Measurements from ENCODE around the gene PADI2. TPM values are rescaled to one million over a fixed set of nuclear protein-coding genes. Genes with fewer than 3 reads are reported as not detected.
"Not testable (repeated sequence)": the region's sequence is repeated elsewhere in the genome, so short reads cannot be mapped to it uniquely, and the experiment has no call there.

Gene PADI2
- total RNA-seq, 1 donor, result 0.81 TPM

GRCh38 chr1:17091252-17091651, 28.0 kb downstream of the PADI2 start:
- no peak for DNase-seq (ENCODE audit: low read depth in 2 of 3, low spot score in 2 of 3)

DNA sequence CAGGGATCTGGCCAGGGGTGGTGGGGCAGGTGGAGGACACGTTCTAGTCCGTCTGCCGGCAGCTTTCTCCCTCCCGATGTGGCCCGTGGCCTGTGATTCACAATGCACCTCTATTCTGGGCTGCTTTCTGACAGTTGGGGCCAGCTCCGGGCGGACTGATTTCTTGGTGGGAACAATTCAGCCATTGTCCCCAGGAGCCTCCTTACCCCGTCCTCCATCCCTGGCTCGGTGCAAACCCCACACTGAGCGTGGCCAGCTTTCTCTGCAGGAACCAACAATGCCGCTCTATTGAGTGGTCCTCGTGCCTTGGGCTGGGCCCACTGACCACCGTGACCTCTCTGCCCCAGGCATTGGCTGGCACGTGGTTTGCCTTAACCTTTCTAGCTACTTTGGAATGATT, 29.7 kb downstream of the PADI2 start:
- DNase-seq (ENCODE audit: low read depth in 2 of 3, low spot score in 2 of 3), result no peak

- DNase-seq (ENCODE audit: low read depth in 2 of 3, low spot score in 2 of 3), result no peak
These were observed 32.5 kb downstream of the PADI2 start for GRCh38 chr1:17086751-17087150.

- DNase-seq (ENCODE audit: low read depth in 2 of 3, low spot score in 2 of 3), result no peak
These were observed 34.5 kb downstream of the PADI2 start for GRCh38 chr1:17084787-17085186.

DNA sequence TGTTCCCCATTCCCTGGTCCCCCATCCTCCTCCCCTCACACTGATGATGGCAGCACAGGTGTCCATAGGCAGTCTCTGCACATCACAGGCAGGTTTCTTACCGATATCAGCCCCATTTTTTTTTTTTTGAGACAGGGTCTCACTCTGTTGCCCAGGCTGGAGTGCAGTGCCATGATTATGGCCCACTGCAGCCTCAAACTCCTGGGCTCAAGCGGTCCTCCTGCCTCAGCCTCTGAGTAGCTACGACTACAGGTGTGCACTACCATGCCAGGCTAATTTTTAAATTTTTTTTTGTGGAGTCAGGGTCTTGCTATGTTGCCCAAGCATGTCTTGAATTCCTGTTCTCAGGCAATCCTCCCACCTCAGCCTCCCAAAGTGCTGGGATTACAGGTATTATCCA, 36.5 kb downstream of the PADI2 start:
- DNase-seq (ENCODE audit: low read depth in 2 of 3, low spot score in 2 of 3), result no peak

DNA sequence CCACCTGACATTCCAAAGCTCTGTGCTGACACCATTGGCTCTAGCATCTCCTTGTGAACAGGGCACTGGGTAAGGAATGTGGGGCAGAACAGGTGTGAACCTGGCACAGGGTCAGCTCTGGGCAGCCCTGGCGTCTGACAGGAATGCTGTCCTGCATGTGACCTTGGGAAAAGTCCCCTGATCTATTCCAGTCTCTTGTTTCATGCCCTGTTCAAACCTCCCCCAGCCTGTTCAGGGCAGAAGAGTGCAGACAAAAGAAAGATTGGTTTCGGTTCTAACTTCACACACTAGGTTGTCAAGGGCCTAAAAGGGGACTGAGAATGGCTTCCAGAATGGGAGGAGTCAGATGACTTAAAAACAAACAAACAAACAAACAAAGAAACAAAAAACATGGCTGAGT, 37.8 kb downstream of the PADI2 start:
- DNase-seq (ENCODE audit: low read depth in 2 of 3, low spot score in 2 of 3), result no peak

DNA sequence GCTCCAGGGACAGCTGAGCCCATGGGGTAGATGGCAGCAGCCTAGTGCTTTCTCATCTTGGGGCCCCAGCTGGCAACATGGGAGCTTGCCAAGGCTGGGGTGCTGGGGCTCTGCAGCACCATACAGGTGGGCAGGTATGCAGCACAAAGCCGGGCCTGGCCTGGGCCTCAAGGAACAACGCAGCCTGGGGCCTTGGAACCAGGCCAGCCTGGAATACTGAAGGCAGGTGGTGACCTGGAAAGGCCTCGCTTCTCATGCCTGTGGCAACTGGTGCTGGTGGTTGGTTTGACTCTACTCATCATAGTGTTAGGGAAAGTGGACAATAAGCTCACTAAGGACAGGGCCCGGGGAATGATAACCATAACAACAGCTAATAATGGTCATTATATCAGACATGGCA, 38.4 kb downstream of the PADI2 start:
- DNase-seq (ENCODE audit: low read depth in 2 of 3, low spot score in 2 of 3), result no peak

- no peak for DNase-seq (ENCODE audit: low read depth in 2 of 3, low spot score in 2 of 3)
These were observed 39.0 kb downstream of the PADI2 start for GRCh38 chr1:17080085-17080759.

DNA sequence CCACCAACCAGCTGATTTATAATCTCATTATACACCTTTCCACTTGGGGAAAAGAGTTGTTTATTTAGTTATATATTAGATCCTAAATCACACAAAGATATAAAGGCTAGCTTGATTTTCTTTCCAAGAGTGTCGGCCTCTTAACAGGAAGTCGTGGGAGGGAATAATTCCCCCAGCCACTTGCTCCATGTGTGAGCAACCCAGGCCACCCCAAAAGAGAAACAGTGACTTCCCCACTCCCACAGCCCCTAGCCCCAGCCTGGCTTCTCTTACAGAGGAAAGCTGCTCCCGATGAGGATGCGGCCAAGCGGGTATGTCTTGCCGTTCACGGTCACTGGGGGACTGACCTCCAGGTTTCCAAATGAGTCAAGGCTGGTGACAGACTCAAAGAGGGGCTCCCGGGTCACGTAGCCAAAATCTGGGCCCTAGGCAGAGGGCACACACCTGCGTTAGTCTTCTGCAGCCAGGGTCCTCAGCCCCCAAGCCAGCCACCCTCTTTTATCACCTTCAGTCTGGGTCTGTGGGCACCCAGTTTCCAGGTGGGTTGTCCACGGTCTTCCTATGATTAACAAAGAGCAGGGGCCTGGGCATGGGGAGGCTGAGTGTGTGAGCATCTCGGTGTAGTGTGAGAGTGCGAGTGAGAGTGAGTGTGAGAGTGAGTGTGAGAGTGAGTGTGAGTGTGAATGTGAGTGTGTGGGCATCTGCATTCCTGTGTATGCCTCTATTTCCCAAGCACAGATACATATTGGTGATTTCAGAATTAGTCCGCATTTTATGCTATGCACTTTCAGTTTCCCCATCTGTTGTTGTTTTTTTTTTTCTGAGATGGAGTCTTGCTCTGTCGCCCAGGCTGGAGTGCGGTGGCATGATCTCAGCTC, 40.0 kb downstream of the PADI2 start:
- DNase-seq (ENCODE audit: low read depth in 2 of 3, low spot score in 2 of 3), result no peak

GRCh38 chr1:17075470-17076255, 43.6 kb downstream of the PADI2 start:
- DNase-seq (ENCODE audit: low read depth in 2 of 3, low spot score in 2 of 3), result peak in 1 of 3 donors; percentile 18

GRCh38 chr1:17071794-17072193, 47.5 kb downstream of the PADI2 start:
- DNase-seq (ENCODE audit: low read depth in 2 of 3, low spot score in 2 of 3), result no peak

- no peak for DNase-seq (ENCODE audit: low read depth in 2 of 3, low spot score in 2 of 3)
These were observed 49.1 kb downstream of the PADI2 start for GRCh38 chr1:17070163-17070525.

DNA sequence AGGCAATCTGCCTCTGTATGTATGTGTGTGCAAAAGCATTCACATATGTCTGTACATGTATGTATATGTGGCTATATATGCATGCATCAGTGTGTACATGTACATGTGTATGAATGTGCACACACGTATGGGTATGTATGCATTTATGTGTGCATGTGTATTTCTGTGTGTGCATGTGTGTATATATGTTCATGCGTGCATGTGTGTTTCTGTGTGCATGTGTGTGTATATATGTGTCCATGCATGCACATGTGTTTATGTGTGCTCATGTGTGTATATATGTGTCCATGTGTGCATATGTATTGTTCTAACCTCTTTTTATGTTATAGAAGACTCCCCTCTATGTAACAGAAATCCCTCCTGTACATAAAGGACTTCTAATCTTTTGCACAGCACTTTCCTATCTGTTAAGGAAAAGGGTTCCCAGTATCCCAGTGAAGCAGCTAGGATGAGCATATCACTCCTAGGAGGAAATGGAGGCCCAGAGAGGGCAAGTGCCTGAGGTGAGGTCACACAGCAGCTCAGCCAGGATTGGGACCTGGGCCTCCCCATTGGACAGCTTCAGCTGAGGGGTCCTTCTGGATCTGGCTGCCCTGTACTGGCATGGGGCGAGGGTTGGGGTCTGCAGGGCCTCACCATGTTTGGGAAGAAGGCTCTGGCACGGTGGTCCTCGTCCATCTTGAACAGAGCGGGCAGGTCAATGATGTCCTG, 49.6 kb downstream of the PADI2 start:
- DNase-seq (ENCODE audit: low read depth in 2 of 3, low spot score in 2 of 3), result no peak

GRCh38 chr1:17068789-17069188, 50.5 kb downstream of the PADI2 start:
- no peak for DNase-seq (ENCODE audit: low read depth in 2 of 3, low spot score in 2 of 3)

DNA sequence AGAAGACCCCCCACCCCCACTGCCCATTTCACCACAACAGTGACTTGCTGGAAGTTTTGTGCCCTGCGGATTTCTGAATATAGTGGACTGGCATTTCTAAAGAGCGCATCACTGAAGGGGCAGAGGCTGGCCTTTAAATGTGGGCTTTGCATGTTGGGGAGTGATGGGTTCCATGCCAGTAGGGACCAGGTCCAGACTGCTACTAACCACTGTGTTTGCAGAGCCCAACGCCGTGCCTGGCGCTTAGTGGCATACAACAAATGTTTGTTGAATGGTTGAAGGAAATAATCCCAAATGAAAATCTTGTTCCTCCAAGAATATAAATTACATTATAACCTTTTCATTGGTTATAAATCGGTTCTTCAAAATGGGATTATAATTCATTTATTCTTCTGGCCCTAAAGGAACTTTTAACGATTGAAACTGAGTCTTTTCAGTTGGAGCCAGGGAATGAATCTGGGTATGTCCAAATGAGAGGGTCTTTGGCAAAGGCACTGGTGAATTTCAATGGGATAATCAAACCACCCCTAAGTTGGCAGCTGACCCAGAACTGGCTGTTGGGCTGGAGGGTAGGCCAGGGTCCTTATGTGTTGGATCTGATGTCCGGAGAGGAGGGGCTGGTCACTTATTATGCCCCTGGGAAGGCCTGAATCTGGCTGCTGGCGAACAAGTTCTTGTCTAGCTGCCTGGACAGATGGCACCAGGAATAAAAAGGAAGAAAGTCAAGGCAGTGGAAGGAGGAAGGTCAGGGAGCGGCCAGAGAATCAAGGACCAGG, 51.6 kb downstream of the PADI2 start:
- DNase-seq (ENCODE audit: low read depth in 2 of 3, low spot score in 2 of 3), result no peak

GRCh38 chr1:17067069-17067426, 52.2 kb downstream of the PADI2 start:
- DNase-seq (ENCODE audit: low read depth in 2 of 3, low spot score in 2 of 3), result no peak

- DNase-seq (ENCODE audit: low read depth in 2 of 3, low spot score in 2 of 3), result no peak
These were observed 52.7 kb downstream of the PADI2 start for GRCh38 chr1:17066361-17067068.

DNA sequence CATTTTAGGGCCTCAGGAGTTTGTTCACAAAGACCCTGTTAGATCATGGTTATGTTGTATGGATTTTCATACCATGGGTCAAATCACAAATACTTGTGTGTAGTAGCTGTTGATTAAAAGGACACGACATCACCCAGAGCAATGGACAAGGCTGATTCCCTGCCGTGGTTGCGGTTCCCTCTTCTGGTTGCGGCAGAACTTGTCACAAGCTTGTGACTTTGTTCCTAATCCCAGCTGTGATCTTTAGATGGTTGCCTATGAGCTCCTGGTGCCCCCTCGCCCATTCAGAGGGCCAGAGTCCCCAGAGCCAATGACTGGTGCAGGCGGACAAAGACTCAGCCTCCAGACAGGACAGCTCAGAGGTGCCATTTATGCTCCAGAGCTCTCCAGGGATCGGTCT, 53.6 kb downstream of the PADI2 start:
- DNase-seq (ENCODE audit: low read depth in 2 of 3, low spot score in 2 of 3), result no peak

DNA sequence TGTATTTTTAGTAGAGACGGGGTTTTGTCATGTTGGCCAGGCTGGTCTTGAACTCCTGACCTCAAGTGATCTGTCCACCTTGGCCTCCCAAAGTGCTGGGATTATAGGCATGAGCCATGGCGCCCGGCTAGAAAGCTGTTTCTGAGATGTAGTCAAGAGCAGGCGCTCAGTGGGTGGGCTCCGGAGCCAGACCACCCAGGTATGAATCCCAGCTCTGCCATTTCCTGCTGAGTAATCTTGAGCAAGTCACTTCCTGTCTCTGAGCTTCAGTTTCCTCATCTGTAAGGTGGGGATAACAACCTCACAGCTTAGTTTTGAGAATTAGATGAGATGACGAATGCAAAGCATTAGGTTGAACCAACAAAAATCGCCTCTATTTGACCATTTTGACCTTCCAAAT, 56.5 kb downstream of the PADI2 start:
- not testable (repeated sequence) for DNase-seq (ENCODE audit: low read depth in 2 of 3, low spot score in 2 of 3)

GRCh38 chr1:17061892-17062291, 57.4 kb downstream of the PADI2 start:
- DNase-seq (ENCODE audit: low read depth in 2 of 3, low spot score in 2 of 3), result no peak
